K562 (cell line): ENCODE data around the gene SDK1. TPM values are rescaled to one million over a fixed set of nuclear protein-coding genes. Genes with fewer than 3 reads are reported as not detected.

Source experiments
- ATAC-seq: fragments of 200-7000 bp; cut with Tn5 transposase; 3 replicates; pipeline ENCODE4 v1.9.1; 2020; ENCODE audit warnings: moderate library complexity
- BruUV-seq: library from RNA; stranded (reverse); fragments of 400-500 nt; replicated peaks from 2 replicates; lab custom pipeline; 2021; lab: Mats Ljungman, UMichigan
- CTCF ChIA-PET: fragments of 300-600 bp; formaldehyde crosslinking; extraction: SDS; loops from one replicate; lab custom pipeline; 2021; ENCODE audit warnings: low intra/inter-chr PET ratio; lab: Yijun Ruan, JAX
- POLR2A ChIA-PET: fragments of 300-600, 350-650 bp; sonication (Branson Sonifier 250); formaldehyde crosslinking; extraction: SDS; loops from one replicate; lab custom pipeline; 2021; ENCODE audit warnings: antibody characterized with exemption, inconsistent platforms; lab: Yijun Ruan, JAX
- DNase-seq, 4 experiments: peaks; one replicate each; pipeline versions ENCODE4 v3.0.0 to v3.0.0-alpha.2; 2011 to 2018; ENCODE audit warnings: low spot score in 3 of 4, mixed read lengths in 3 of 4; ENCODE audit errors: extremely low read depth in 1 of 4
- FAIRE-seq: peaks from 2 replicates; lab custom pipeline; 2011; peaks lifted over from hg19 to GRCh38; lab: Jason Lieb, UNC
- H2AFZ ChIP-seq: 2 replicates; pipeline ENCODE4 v1.6.0; 2011; ENCODE audit warnings: low read depth, low read length, control low read depth, inconsistent platforms
- H3K27ac ChIP-seq: fragments of 200-600 bp; 3 replicates; pipeline ENCODE4 v1.8.0; 2011; ENCODE audit warnings: low read depth, mild to moderate bottlenecking, control low read depth, inconsistent platforms, low read length, moderate library complexity, mixed read lengths; ENCODE audit errors: extremely low read depth
- H3K27me3 ChIP-seq, 2 experiments: fragments of 300-600 bp in 1 of 2; 2 replicates in 1 of 2; 3 replicates in 1 of 2; pipeline versions ENCODE4 v1.6.0 to v1.8.0; 2011; ENCODE audit warnings: inconsistent platforms in 2 of 2, low read length in 2 of 2, mild to moderate bottlenecking in 1 of 2, mixed read lengths in 1 of 2, moderate library complexity in 1 of 2; ENCODE audit not compliant: control insufficient read depth in 2 of 2, insufficient read depth in 2 of 2
- H3K36me3 ChIP-seq: fragments of 300-600 bp; 3 replicates; pipeline ENCODE4 v1.8.0; 2011; ENCODE audit warnings: mild to moderate bottlenecking, low read length, inconsistent platforms; ENCODE audit not compliant: control insufficient read depth, insufficient read depth
- H3K4me1 ChIP-seq, 2 experiments: fragments of 200-600 bp in 1 of 2; replicated peaks in 1 of 2; 2 replicates in 1 of 2; 3 replicates in 1 of 2; pipeline versions ENCODE4 v1.5.1 to v1.8.0; 2011; ENCODE audit warnings: inconsistent platforms in 2 of 2, low read length in 2 of 2, mild to moderate bottlenecking in 1 of 2, mixed read lengths in 1 of 2, moderate library complexity in 1 of 2; ENCODE audit not compliant: control insufficient read depth in 2 of 2, insufficient read depth in 2 of 2
- H3K4me2 ChIP-seq: 2 replicates; pipeline ENCODE4 v1.6.1; 2011; ENCODE audit warnings: low read length, control low read depth, inconsistent platforms, mixed read lengths; ENCODE audit not compliant: insufficient read depth
- H3K4me3 ChIP-seq: fragments of 200-600 bp; sonication (generic), shearing (Covaris generic); 2 replicates; pipeline ENCODE4 v1.5.1; 2016; ENCODE audit warnings: control low read depth, inconsistent platforms
- H3K79me2 ChIP-seq: fragments of 200-600 bp; 3 replicates; pipeline ENCODE4 v1.8.0; 2011; ENCODE audit warnings: low read length, inconsistent platforms; ENCODE audit not compliant: control insufficient read depth, insufficient read depth
- H3K9ac ChIP-seq, 2 experiments: 2 replicates each; pipeline versions ENCODE4 v1.6.0 to v1.6.1; 2011; ENCODE audit warnings: low read depth in 2 of 2, low read length in 2 of 2, control low read depth in 1 of 2, inconsistent platforms in 1 of 2, mild to moderate bottlenecking in 1 of 2, mixed read lengths in 1 of 2; ENCODE audit not compliant: insufficient read depth in 1 of 2
- H3K9me1 ChIP-seq: one replicate; pipeline ENCODE4 v1.6.0; 2011; ENCODE audit warnings: inconsistent platforms, mild to moderate bottlenecking, low read length, moderate library complexity; ENCODE audit not compliant: control insufficient read depth, insufficient read depth
- H3K9me3 ChIP-seq: replicated peaks from 2 replicates; pipeline ENCODE4 v1.5.1; 2011; ENCODE audit warnings: low read depth, low read length, inconsistent platforms; ENCODE audit not compliant: control insufficient read depth, insufficient read depth
- H4K20me1 ChIP-seq: replicated peaks from 2 replicates; pipeline ENCODE4 v1.6.1; 2011; ENCODE audit warnings: low read length, inconsistent platforms, mixed read lengths; ENCODE audit not compliant: control insufficient read depth, insufficient read depth
- BCOR ChIP-seq: fragments of 450-650 bp; IDR thresholded peaks from 2 replicates; pipeline ENCODE4 v1.6.1; 2016
- KDM1A ChIP-seq, 2 experiments: fragments of 450-650 bp; IDR thresholded peaks; 2 replicates each; pipeline ENCODE4 v1.6.1; 2016; ENCODE audit warnings: mild to moderate bottlenecking in 2 of 2
- POLR2AphosphoS2 ChIP-seq: IDR thresholded peaks from 2 replicates; pipeline ENCODE4 v1.6.1; 2012; ENCODE audit warnings: low read length, improper control_type of control experiment
- RBM25 ChIP-seq: fragments of 200-400 bp; formaldehyde crosslinking; IDR thresholded peaks from 2 replicates; pipeline ENCODE4 v1.6.1; 2018; ENCODE audit warnings: low read length, low read depth, moderate library complexity; ENCODE audit not compliant: severe bottlenecking
- SMARCA5 ChIP-seq: fragments of 450-650 bp; IDR thresholded peaks from 2 replicates; pipeline ENCODE4 v1.6.1; 2016
- TCFL5 ChIP-seq: fragments of 250-450 bp; sonication (Bioruptor Pico); conservative IDR thresholded peaks from 2 replicates; pipeline ENCODE4 v1.6.1; 2021; ENCODE audit warnings: mild to moderate bottlenecking, moderate library complexity, matching md5 sums
- ZFP36 ChIP-seq: fragments of 150-350 bp; IDR thresholded peaks from 2 replicates; pipeline ENCODE4 v1.6.1; 2018; ENCODE audit warnings: low read length, low read depth; ENCODE audit not compliant: partially characterized antibody
- ZNF318 ChIP-seq, 2 experiments: fragments of 450-650 bp; IDR thresholded peaks; 2 replicates each; pipeline ENCODE4 v1.6.1; 2016; ENCODE audit warnings: mild to moderate bottlenecking in 2 of 2, borderline replicate concordance in 1 of 2, low read depth in 1 of 2, moderate library complexity in 1 of 2
- WGBS: fragments of 100-300 bp; shearing (Covaris generic); methylation state at CpG from one replicate; pipeline ENCODE4 v1.1.6; 2016; ENCODE audit warnings: low coverage, mixed read lengths; ENCODE audit not compliant: insufficient coverage; ENCODE audit errors: missing lambda C conversion rate; 5-methylcytosine and 5-hydroxymethylcytosine counted together
- in situ Hi-C: fragments of 300-500 bp; cut with MboI; formaldehyde crosslinking; loops from 4 replicates; pipeline ENCODE4 v1.15.0; 2018; ENCODE audit warnings: inconsistent platforms, mixed read lengths
- intact Hi-C: fragments of 100-400 bp; cut with micrococcal nuclease; formaldehyde crosslinking; loops from 2 replicates; pipeline ENCODE4 v1.14.2; 2022
- polyA plus RNA-seq, 8 experiments: library from polyadenylated mRNA; depleted of rRNA in 4 of 8; stranded (reverse) in 5 of 8; unstranded in 3 of 8; fragments of >200 nt; fragmentation: Nextera tagmentation in 2 of 8; fragmentation: Illumina TruSeq in 1 of 8; extraction: Ambion mirVana in 2 of 8; extraction: Trizol in 1 of 8; gene quantifications; 2 replicates each; pipeline versions ENCODE4 v1.2.1 to v1.2.3, GENCODE V29; 2011 to 2014; ENCODE audit warnings: inconsistent platforms in 1 of 8, missing spikeins in 1 of 8
- total RNA-seq, 7 experiments: library from RNA; depleted of rRNA in 6 of 7; stranded (reverse); fragments of >200 nt in 6 of 7; fragmentation: Illumina TruSeq in 2 of 7; extraction: Trizol in 2 of 7; gene quantifications; 2 replicates each; pipeline versions ENCODE4 v1.2.1 to v1.2.3, GENCODE V29; 2011 to 2021; ENCODE audit warnings: low replicate concordance in 1 of 7

Gene SDK1
- total and polyA plus RNA-seq, 9 of the 15 experiments (the other 6 are each of a cell fraction or from before 2014, with no cell fraction given) = 0.16 TPM; not detected in 8

- no peak overlapping the region for H3K4me2 ChIP-seq
- no peaks in the 10 kb centered on the region for H3K79me2 ChIP-seq
- DNase-seq = no peak
- CTCF ChIA-PET = no interaction called here
- 0% methylated on average over 2 of the region's 2 CpGs for WGBS
- H3K4me1 ChIP-seq = no peaks in the 10 kb centered on the region
- H3K27ac ChIP-seq = no peak overlapping the region
- no peak for FAIRE-seq
- no peaks in the 10 kb centered on the region for H3K36me3 ChIP-seq
- no peaks in the 10 kb centered on the region for H3K9me3 ChIP-seq
- POLR2A ChIA-PET = no interaction called here
- intact Hi-C loops (no loop called here), in situ Hi-C loops (no loop called here)
- no TSS peak for BruUV-seq
- peaks cover 4 to 30% of the 10 kb centered on the region in 2 experiments; a peak in 4 of 5 replicates for H3K27me3 ChIP-seq
- H3K4me3 ChIP-seq = no peak overlapping the region
- H4K20me1 ChIP-seq = no peaks in the 10 kb centered on the region
- ATAC-seq = no peak
- no peak overlapping the region for H2AFZ ChIP-seq
- H3K9me1 ChIP-seq = no peaks in the 10 kb centered on the region
- H3K9ac ChIP-seq = no peak overlapping the region
- TF ChIP-seq KDM1A (IDR thresholded peaks at IDR 0.05) = peak; percentile 23 to 46; a peak in 1 of 4 replicates
- no peak for TF ChIP-seq ZNF318 (IDR thresholded peaks at IDR 0.05; ENCODE audit: borderline replicate concordance in 1 of 2, low read depth in 1 of 2)
- peak; percentile 68; the same call in 1 of the 2 replicates for TF ChIP-seq BCOR
- TF ChIP-seq ZFP36 = peak; percentile 80
- no peak for TF ChIP-seq TCFL5 (CRISPR knock-in tag)
- TF ChIP-seq SMARCA5 = 0 out of 2 replicates have a peak, but pooled peaks have one; percentile 29
- TF ChIP-seq POLR2AphosphoS2 = no peak
- peak; percentile 94 for TF ChIP-seq RBM25
Observed at GRCh38 chr7:3790803-3791202, 489.8 kb downstream of the SDK1 start.
